Measurements from ENCODE around the gene CRY2.

Gene CRY2

DNA sequence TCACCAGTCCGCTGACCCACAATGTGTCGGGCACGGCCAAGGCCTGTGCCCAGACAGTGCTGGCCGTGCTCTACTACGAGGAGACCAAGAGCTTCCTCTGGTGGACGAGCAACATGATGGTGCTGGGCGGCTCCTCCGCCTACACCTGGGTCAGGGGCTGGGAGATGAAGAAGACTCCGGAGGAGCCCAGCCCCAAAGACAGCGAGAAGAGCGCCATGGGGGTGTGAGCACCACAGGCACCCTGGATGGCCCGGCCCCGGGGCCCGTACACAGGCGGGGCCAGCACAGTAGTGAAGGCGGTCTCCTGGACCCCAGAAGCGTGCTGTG, 36.2 kb upstream of the CRY2 start:
- H2BK120ac ChIP-seq (ENCODE audit: low read depth, low read length) = no peak overlapping the region
- H3K36me3 ChIP-seq (ENCODE audit: control insufficient read depth, insufficient read depth, low read length) = no peaks in the 10 kb centered on the region
- WGBS (ENCODE audit: extremely low coverage, insufficient coverage, low lambda C conversion rate) = no CpG with 5 or more reads among the region's 17 CpGs
- H4K8ac ChIP-seq (ENCODE audit: low read depth, low read length) = no peak overlapping the region
- no peak overlapping the region for H3K27ac ChIP-seq (ENCODE audit: low read depth, low read length)
- H3K4me1 ChIP-seq (ENCODE audit: control insufficient read depth, low read depth, low read length) = peaks cover 4% of the 10 kb centered on the region
- no peak for DNase-seq
- H3K4me3 ChIP-seq (ENCODE audit: low read length) = no peak overlapping the region
- no peak overlapping the region for H2BK5ac ChIP-seq (ENCODE audit: low read length)
- no peaks in the 10 kb centered on the region for H3K27me3 ChIP-seq (ENCODE audit: insufficient read depth, low read length, poor library complexity)
- no peak overlapping the region for H3K18ac ChIP-seq (ENCODE audit: low read length)
- no peak overlapping the region for H3K4me2 ChIP-seq (ENCODE audit: low read length)
- H3K56ac ChIP-seq (ENCODE audit: low read length) = no peak overlapping the region
- no peak overlapping the region for H2BK15ac ChIP-seq (replicated peaks; ENCODE audit: low read depth)
- H2AK5ac ChIP-seq (ENCODE audit: low read length) = no peak overlapping the region
- no peak overlapping the region for H3K9ac ChIP-seq (ENCODE audit: low read length)
- no peak overlapping the region for H3K23ac ChIP-seq (ENCODE audit: low read length)
- H3K79me1 ChIP-seq (ENCODE audit: low read length) = peaks cover 11% of the 10 kb centered on the region
- no peaks in the 10 kb centered on the region for H3K79me2 ChIP-seq (ENCODE audit: control insufficient read depth, insufficient read depth, low read length)
- no peak overlapping the region for H3K4ac ChIP-seq (ENCODE audit: low read depth, low read length)
- H4K5ac ChIP-seq (ENCODE audit: low read length) = no peak overlapping the region

DNA sequence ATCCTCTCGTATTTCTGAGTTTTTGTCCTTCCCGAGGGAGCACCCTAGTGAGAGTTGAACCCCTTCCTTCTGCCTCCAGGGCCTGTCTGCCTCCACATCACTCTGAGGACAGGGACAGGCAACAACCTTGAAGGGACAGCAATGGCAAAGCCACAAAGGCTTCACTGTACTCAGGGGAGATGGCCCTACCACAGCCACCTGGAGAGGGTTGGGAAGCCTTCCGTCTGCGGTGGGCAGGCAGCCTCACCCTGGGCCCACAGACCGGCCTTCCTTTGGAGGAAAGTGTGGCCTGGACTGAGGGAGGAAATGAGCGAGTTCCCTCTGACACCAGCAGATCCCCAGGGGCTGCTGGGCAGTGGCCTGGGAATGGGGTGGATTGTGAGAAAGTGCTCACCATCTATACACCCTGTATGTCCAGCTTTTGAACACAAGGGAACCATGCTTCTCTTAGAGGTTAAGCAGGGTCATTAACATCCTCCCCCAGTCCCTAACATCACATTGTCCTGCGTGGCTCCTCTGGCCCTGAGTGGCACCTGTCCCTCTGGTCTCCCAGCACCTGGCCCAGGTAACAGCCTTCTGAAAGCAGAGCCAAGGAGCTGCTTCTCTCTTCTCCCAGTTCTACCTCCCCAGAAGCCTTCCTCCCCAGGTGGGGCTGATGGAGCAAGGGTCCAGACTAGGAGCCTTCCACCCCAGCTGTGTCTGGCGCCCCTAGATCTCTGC, 35.5 kb upstream of the CRY2 start:
- no peak overlapping the region for H3K27ac ChIP-seq (ENCODE audit: low read depth, low read length)
- H4K5ac ChIP-seq (ENCODE audit: low read length) = no peak overlapping the region
- H4K8ac ChIP-seq (ENCODE audit: low read depth, low read length) = no peak overlapping the region
- no peak overlapping the region for H3K18ac ChIP-seq (ENCODE audit: low read length)
- WGBS (ENCODE audit: extremely low coverage, insufficient coverage, low lambda C conversion rate) = no CpG with 5 or more reads among the region's 8 CpGs
- no peak overlapping the region for H3K9ac ChIP-seq (ENCODE audit: low read length)
- H2BK120ac ChIP-seq (ENCODE audit: low read depth, low read length) = no peak overlapping the region
- no peaks in the 10 kb centered on the region for H3K36me3 ChIP-seq (ENCODE audit: control insufficient read depth, insufficient read depth, low read length)
- peaks cover 5% of the 10 kb centered on the region for H3K79me1 ChIP-seq (ENCODE audit: low read length)
- DNase-seq = no peak
- no peaks in the 10 kb centered on the region for H3K4me1 ChIP-seq (ENCODE audit: control insufficient read depth, low read depth, low read length)
- no peak overlapping the region for H2BK5ac ChIP-seq (ENCODE audit: low read length)
- no peaks in the 10 kb centered on the region for H3K79me2 ChIP-seq (ENCODE audit: control insufficient read depth, insufficient read depth, low read length)
- H3K4ac ChIP-seq (ENCODE audit: low read depth, low read length) = no peak overlapping the region
- H3K4me3 ChIP-seq (ENCODE audit: low read length) = no peak overlapping the region
- H3K56ac ChIP-seq (ENCODE audit: low read length) = no peak overlapping the region
- H3K27me3 ChIP-seq (ENCODE audit: insufficient read depth, low read length, poor library complexity) = no peaks in the 10 kb centered on the region
- no peak overlapping the region for H3K4me2 ChIP-seq (ENCODE audit: low read length)
- no peak overlapping the region for H3K23ac ChIP-seq (ENCODE audit: low read length)
- H2BK15ac ChIP-seq (replicated peaks; ENCODE audit: low read depth) = no peak overlapping the region
- no peak overlapping the region for H2AK5ac ChIP-seq (ENCODE audit: low read length)

DNA sequence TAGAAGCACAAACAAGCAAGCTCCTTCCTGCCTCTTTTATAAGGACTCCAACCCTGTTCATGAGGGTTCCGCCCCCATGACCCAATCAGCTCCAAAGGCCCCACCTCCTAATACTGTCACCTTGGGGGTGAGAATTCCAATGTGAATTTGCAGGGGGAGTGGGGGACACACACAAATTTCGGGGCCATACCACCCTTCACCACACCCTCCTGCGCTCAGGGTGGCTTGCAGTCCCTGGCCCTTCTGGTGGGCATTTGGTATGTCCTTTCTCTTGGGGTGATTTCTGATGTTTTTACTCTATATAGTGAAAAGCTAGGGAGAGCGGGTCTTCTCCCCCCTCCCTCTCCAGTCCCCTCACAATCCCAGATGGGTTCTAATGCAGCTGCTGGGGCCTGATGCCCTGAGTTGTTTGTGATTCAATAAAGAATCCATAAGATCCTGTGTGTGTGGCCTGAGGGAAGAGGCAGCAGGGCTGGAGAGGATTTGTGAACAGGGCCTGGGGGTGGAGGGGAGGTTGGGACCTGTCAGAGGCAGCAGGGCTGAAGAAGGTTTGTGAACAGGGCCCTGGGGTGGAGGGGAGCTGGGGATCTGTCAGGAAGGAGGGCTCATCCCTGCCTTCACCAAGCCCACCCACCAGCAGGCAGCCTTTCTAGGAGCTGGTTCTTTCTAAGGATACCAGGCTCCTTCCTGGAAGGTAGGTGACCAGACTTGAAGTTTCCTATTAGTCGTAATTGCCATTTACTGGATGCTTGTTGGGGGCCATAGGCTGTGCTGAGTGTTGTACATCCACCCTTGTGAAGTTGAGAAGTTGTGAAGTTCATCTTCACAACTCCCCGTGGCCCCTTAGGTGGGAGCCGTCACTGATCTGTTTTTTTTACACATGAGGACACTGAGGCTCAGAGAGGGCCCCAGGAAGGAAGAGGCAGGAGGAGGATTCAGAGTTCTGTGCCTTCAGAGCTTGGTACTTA, 34.4 kb upstream of the CRY2 start:
- no peaks in the 10 kb centered on the region for H3K4me1 ChIP-seq (ENCODE audit: control insufficient read depth, low read depth, low read length)
- H3K27ac ChIP-seq (ENCODE audit: low read depth, low read length) = no peak overlapping the region
- no peak overlapping the region for H4K8ac ChIP-seq (ENCODE audit: low read depth, low read length)
- H3K27me3 ChIP-seq (ENCODE audit: insufficient read depth, low read length, poor library complexity) = no peaks in the 10 kb centered on the region
- no peak overlapping the region for H2BK120ac ChIP-seq (ENCODE audit: low read depth, low read length)
- no peak overlapping the region for H3K18ac ChIP-seq (ENCODE audit: low read length)
- no peak overlapping the region for H2AK5ac ChIP-seq (ENCODE audit: low read length)
- H2BK5ac ChIP-seq (ENCODE audit: low read length) = no peak overlapping the region
- H2BK15ac ChIP-seq (replicated peaks; ENCODE audit: low read depth) = no peak overlapping the region
- peaks cover under 1% of the 10 kb centered on the region for H3K79me1 ChIP-seq (ENCODE audit: low read length)
- H3K4me3 ChIP-seq (ENCODE audit: low read length) = no peak overlapping the region
- H3K36me3 ChIP-seq (ENCODE audit: control insufficient read depth, insufficient read depth, low read length) = no peaks in the 10 kb centered on the region
- no peak overlapping the region for H3K4ac ChIP-seq (ENCODE audit: low read depth, low read length)
- no peaks in the 10 kb centered on the region for H3K79me2 ChIP-seq (ENCODE audit: control insufficient read depth, insufficient read depth, low read length)
- DNase-seq = no peak
- no peak overlapping the region for H3K4me2 ChIP-seq (ENCODE audit: low read length)
- H3K23ac ChIP-seq (ENCODE audit: low read length) = no peak overlapping the region
- no peak overlapping the region for H3K9ac ChIP-seq (ENCODE audit: low read length)
- H4K5ac ChIP-seq (ENCODE audit: low read length) = no peak overlapping the region
- WGBS (ENCODE audit: extremely low coverage, insufficient coverage, low lambda C conversion rate) = no CpG with 5 or more reads among the region's 7 CpGs
- H3K56ac ChIP-seq (ENCODE audit: low read length) = peak overlapping the region; percentile 15

DNA sequence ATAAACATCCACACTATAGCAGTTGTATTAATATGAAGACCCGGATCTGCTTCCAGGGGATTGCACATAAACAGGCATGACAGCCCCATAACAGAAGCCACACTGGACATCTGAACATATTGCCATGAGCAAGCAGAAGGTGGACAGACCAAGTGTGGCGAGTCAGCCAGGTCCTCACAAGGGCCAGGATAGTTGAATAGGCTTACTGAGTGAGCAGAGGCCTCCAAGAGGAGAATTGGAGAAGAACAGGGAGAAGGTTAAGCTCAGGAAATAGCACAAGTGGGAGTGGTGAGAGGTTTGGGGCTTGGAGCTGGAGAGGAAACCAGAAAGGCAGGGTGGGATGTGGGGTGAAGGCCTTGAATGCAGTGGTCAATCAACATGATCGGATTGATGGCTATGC, 31.5 kb upstream of the CRY2 start:
- Histone ChIP-seq H3K56ac (ENCODE audit: low read length) (no peak overlapping the region), H2BK5ac (ENCODE audit: low read length) (no peak overlapping the region), H3K4me3 (ENCODE audit: low read length) (no peak overlapping the region), H2BK120ac (ENCODE audit: low read depth, low read length) (no peak overlapping the region), H3K4me2 (ENCODE audit: low read length) (no peak overlapping the region), H4K8ac (ENCODE audit: low read depth, low read length) (no peak overlapping the region), H3K4ac (ENCODE audit: low read depth, low read length) (no peak overlapping the region), H3K27ac (ENCODE audit: low read depth, low read length) (no peak overlapping the region), H2AK5ac (ENCODE audit: low read length) (no peak overlapping the region), H3K27me3 (ENCODE audit: insufficient read depth, low read length, poor library complexity) (no peaks in the 10 kb centered on the region), H3K4me1 (ENCODE audit: control insufficient read depth, low read depth, low read length) (no peaks in the 10 kb centered on the region), H3K9ac (ENCODE audit: low read length) (no peak overlapping the region), H3K23ac (ENCODE audit: low read length) (no peak overlapping the region), H3K79me1 (ENCODE audit: low read length) (no peaks in the 10 kb centered on the region), H4K5ac (ENCODE audit: low read length) (no peak overlapping the region), H3K18ac (ENCODE audit: low read length) (no peak overlapping the region), H3K79me2 (ENCODE audit: control insufficient read depth, insufficient read depth, low read length) (no peaks in the 10 kb centered on the region), H3K36me3 (ENCODE audit: control insufficient read depth, insufficient read depth, low read length) (no peaks in the 10 kb centered on the region), H2BK15ac (replicated peaks; ENCODE audit: low read depth) (no peak overlapping the region)
- peak; percentile 76 for DNase-seq
- WGBS (ENCODE audit: extremely low coverage, insufficient coverage, low lambda C conversion rate) = no CpG with 5 or more reads among the region's 3 CpGs

- H2AK5ac ChIP-seq (ENCODE audit: low read length) = no peak overlapping the region
- no peak overlapping the region for H3K4ac ChIP-seq (ENCODE audit: low read depth, low read length)
- H3K79me1 ChIP-seq (ENCODE audit: low read length) = no peaks in the 10 kb centered on the region
- no peaks in the 10 kb centered on the region for H3K27me3 ChIP-seq (ENCODE audit: insufficient read depth, low read length, poor library complexity)
- H3K79me2 ChIP-seq (ENCODE audit: control insufficient read depth, insufficient read depth, low read length) = no peaks in the 10 kb centered on the region
- no peak overlapping the region for H4K5ac ChIP-seq (ENCODE audit: low read length)
- no peaks in the 10 kb centered on the region for H3K36me3 ChIP-seq (ENCODE audit: control insufficient read depth, insufficient read depth, low read length)
- no peak overlapping the region for H3K4me3 ChIP-seq (ENCODE audit: low read length)
- H2BK15ac ChIP-seq (replicated peaks; ENCODE audit: low read depth) = no peak overlapping the region
- H3K27ac ChIP-seq (ENCODE audit: low read depth, low read length) = no peak overlapping the region
- H2BK120ac ChIP-seq (ENCODE audit: low read depth, low read length) = no peak overlapping the region
- H3K56ac ChIP-seq (ENCODE audit: low read length) = no peak overlapping the region
- H3K4me1 ChIP-seq (ENCODE audit: control insufficient read depth, low read depth, low read length) = no peaks in the 10 kb centered on the region
- H3K18ac ChIP-seq (ENCODE audit: low read length) = no peak overlapping the region
- H3K23ac ChIP-seq (ENCODE audit: low read length) = no peak overlapping the region
- WGBS (ENCODE audit: extremely low coverage, insufficient coverage, low lambda C conversion rate) = no CpG with 5 or more reads among the region's 3 CpGs
- H3K9ac ChIP-seq (ENCODE audit: low read length) = no peak overlapping the region
- no peak overlapping the region for H4K8ac ChIP-seq (ENCODE audit: low read depth, low read length)
- DNase-seq = no peak
- no peak overlapping the region for H2BK5ac ChIP-seq (ENCODE audit: low read length)
- H3K4me2 ChIP-seq (ENCODE audit: low read length) = no peak overlapping the region
Observed at GRCh38 chr11:45816614-45817013, 30.7 kb upstream of the CRY2 start.

All from mesendoderm (in vitro differentiated cells).